Stimulated activated CD4-positive, alpha-beta T cell treated with anti-CD3 and anti-CD28 coated beads, Interleukin-15, amount 100 ng/mL, for 24 hours (primary cell): Measurements from ENCODE around the gene CCDC107.
"Not testable (repeated sequence)": the region's sequence is repeated elsewhere in the genome, so short reads cannot be mapped to it uniquely, and the experiment has no call there.

Experiments used
- DNase-seq: peaks from one replicate; pipeline ENCODE4 v3.0.0-alpha.2; 2020

CCDC107 gene

GRCh38 chr9:35639225-35639624, 18.9 kb upstream of the CCDC107 start:
- not testable (repeated sequence) for DNase-seq

GRCh38 chr9:35639631-35640030, 18.5 kb upstream of the CCDC107 start:
- no peak for DNase-seq

- not testable (repeated sequence) for DNase-seq
Observed at GRCh38 chr9:35640431-35640830, 17.7 kb upstream of the CCDC107 start.

GRCh38 chr9:35641478-35641877, 16.6 kb upstream of the CCDC107 start:
- not testable (repeated sequence) for DNase-seq

- no peak for DNase-seq
Observed at GRCh38 chr9:35643046-35643445, 15.0 kb upstream of the CCDC107 start.

- DNase-seq, result not testable (repeated sequence)
Observed at GRCh38 chr9:35645736-35646135, 12.4 kb upstream of the CCDC107 start.

- no peak for DNase-seq
Observed at GRCh38 chr9:35646153-35646532, 11.9 kb upstream of the CCDC107 start.

GRCh38 chr9:35646533-35647265, 11.4 kb upstream of the CCDC107 start:
- DNase-seq, result peak; percentile 94

- DNase-seq, result peak; percentile 64
Observed at GRCh38 chr9:35649431-35650340, 8.4 kb upstream of the CCDC107 start.

GRCh38 chr9:35650341-35651158, 7.5 kb upstream of the CCDC107 start, which contains the start of gene SIT1:
TSS of gene SIT1 (minus strand) at chr9:35650931. CDS start at chr9:35650853, 78 bp downstream.
- DNase-seq, result peak; percentile 68

GRCh38 chr9:35651956-35652828, 5.9 kb upstream of the CCDC107 start:
- DNase-seq, result no peak

GRCh38 chr9:35652829-35653209, 5.3 kb upstream of the CCDC107 start:
- DNase-seq, result no peak

- no peak for DNase-seq
Observed at GRCh38 chr9:35653611-35654010, 4.5 kb upstream of the CCDC107 start.

GRCh38 chr9:35656348-35656747, 1.7 kb upstream of the CCDC107 start:
- DNase-seq, result no peak

- no peak for DNase-seq
Observed at GRCh38 chr9:35656831-35657545, 1.1 kb upstream of the CCDC107 start.

- peak; percentile 98 for DNase-seq
Observed at GRCh38 chr9:35657546-35658136, 451 bp upstream of the CCDC107 start, which contains the start of gene RMRP. TSS of gene RMRP (minus strand) at chr9:35658019.

GRCh38 chr9:35658968-35659220, 802 bp downstream of the CCDC107 start:
- peak; percentile 41 for DNase-seq

GRCh38 chr9:35659340-35659739, 1.2 kb downstream of the CCDC107 start:
- no peak for DNase-seq

- no peak for DNase-seq
Observed at GRCh38 chr9:35660966-35661415, 2.9 kb downstream of the CCDC107 start.

- no peak for DNase-seq
Observed at GRCh38 chr9:35661756-35662350, 3.8 kb downstream of the CCDC107 start.

GRCh38 chr9:35662437-35662836, 4.3 kb downstream of the CCDC107 start:
- DNase-seq, result no peak
